Bone marrow (tissue), 2 donors: ENCODE data around the gene HK2.
"Not testable (repeated sequence)": the region's sequence is repeated elsewhere in the genome, so short reads cannot be mapped to it uniquely, and the experiment has no call there.

Experiments used
- DNase-seq, 2 donors: peaks; one replicate each; lab custom pipeline; 2025; lab: John Stamatoyannopoulos, UW

Gene HK2

GRCh38 chr2:74895001-74895400, 61.1 kb downstream of the HK2 start:
- no peak for DNase-seq

- DNase-seq: no peak
These were observed 62.3 kb downstream of the HK2 start for GRCh38 chr2:74896232-74896631.

- DNase-seq: not testable (repeated sequence)
These were observed 66.3 kb downstream of the HK2 start for GRCh38 chr2:74900225-74900624.

- DNase-seq: no peak
These were observed 68.4 kb downstream of the HK2 start for GRCh38 chr2:74902281-74902860.

GRCh38 chr2:74906395-74906794, 72.5 kb downstream of the HK2 start:
- no peak for DNase-seq

GRCh38 chr2:74907560-74907959, 73.6 kb downstream of the HK2 start:
- not testable (repeated sequence) for DNase-seq

- no peak for DNase-seq
These were observed 75.0 kb downstream of the HK2 start for GRCh38 chr2:74908748-74909444.

GRCh38 chr2:74910245-74910644, 76.3 kb downstream of the HK2 start:
- DNase-seq: no peak

GRCh38 chr2:74911061-74911460, 77.1 kb downstream of the HK2 start:
- DNase-seq: no peak

- no peak for DNase-seq
These were observed 81.8 kb downstream of the HK2 start for GRCh38 chr2:74915743-74916142.

- DNase-seq: no peak
These were observed 82.5 kb downstream of the HK2 start for GRCh38 chr2:74916394-74916793.

- no peak for DNase-seq
These were observed 84.0 kb downstream of the HK2 start for GRCh38 chr2:74917702-74918619.

GRCh38 chr2:74919827-74920226, 85.9 kb downstream of the HK2 start:
- DNase-seq: peak; percentile 14 to 23

GRCh38 chr2:74921236-74921736, 87.4 kb downstream of the HK2 start:
- DNase-seq: no peak

GRCh38 chr2:74922592-74923227, 88.8 kb downstream of the HK2 start:
- peak in 1 of 2 donors; percentile 15 for DNase-seq

GRCh38 chr2:74924463-74925265, 90.7 kb downstream of the HK2 start:
- no peak for DNase-seq

- no peak for DNase-seq
These were observed 91.4 kb downstream of the HK2 start for GRCh38 chr2:74925361-74925786.

- no peak for DNase-seq
These were observed 93.7 kb downstream of the HK2 start for GRCh38 chr2:74927621-74928020.

- no peak for DNase-seq
These were observed 97.0 kb downstream of the HK2 start for GRCh38 chr2:74930811-74931486.

- no peak for DNase-seq
These were observed 98.0 kb downstream of the HK2 start for GRCh38 chr2:74931940-74932339.

GRCh38 chr2:74935975-74936391, 102.1 kb downstream of the HK2 start:
- DNase-seq: no peak
